H1 (cell line): ENCODE measurements around the gene NRSN2. TPM values are rescaled to one million over a fixed set of nuclear protein-coding genes. Genes with fewer than 3 reads are reported as not detected.

Source experiments
- KDM5A ChIP-seq: fragments of 200-600 bp; IDR thresholded peaks from 2 replicates; pipeline ENCODE4 v1.7.1; 2012; ENCODE audit warnings: mild to moderate bottlenecking, low read length, inconsistent platforms, mixed read lengths
- RNF2 ChIP-seq: fragments of 200-900, 300-1000 bp; sonication (generic); IDR thresholded peaks from 2 replicates; pipeline ENCODE4 v1.7.1; 2016; ENCODE audit warnings: borderline replicate concordance, low read depth, mild to moderate bottlenecking, antibody characterized with exemption, low read length; ENCODE audit not compliant: poor library complexity, severe bottlenecking; ENCODE audit errors: missing control alignments
- TEAD4 ChIP-seq: IDR thresholded peaks from 2 replicates; pipeline ENCODE4 v1.6.1; 2012; ENCODE audit warnings: low read depth, low read length, inconsistent platforms, mixed read lengths
- polyA plus RNA-seq, 7 experiments: library from polyadenylated mRNA; depleted of rRNA in 3 of 7; stranded (reverse) in 5 of 7; unstranded in 2 of 7; fragments of >200 nt in 5 of 7; fragments of 200-250 nt in 2 of 7; gene quantifications; 1 replicate in 5 of 7; 2 replicates in 1 of 7; 4 replicates in 1 of 7; pipeline versions ENCODE4 v1.2.1 to v1.2.3, GENCODE V29; 2011 to 2013; ENCODE audit warnings: missing spikeins in 2 of 7, mixed read lengths in 2 of 7
- total RNA-seq: library from RNA; stranded (reverse); fragmentation: NEBNext Ultra II Directional; extraction: Animal tissue kit (Norgen Biotek cat#: 25700); gene quantifications from 2 replicates; pipeline ENCODE4 v1.2.1, GENCODE V29; 2021
- TF ChIP-seq, protein P1 (sequence below): IDR thresholded peaks from 2 replicates; pipeline ENCODE4 v1.6.1; 2012; ENCODE audit warnings: inconsistent platforms

NRSN2 gene
- total and polyA plus RNA-seq, 2 of the 8 experiments (the other 6 are each of a cell fraction or from before 2014, with no cell fraction given), result 19.4 to 33.3 TPM

DNA sequence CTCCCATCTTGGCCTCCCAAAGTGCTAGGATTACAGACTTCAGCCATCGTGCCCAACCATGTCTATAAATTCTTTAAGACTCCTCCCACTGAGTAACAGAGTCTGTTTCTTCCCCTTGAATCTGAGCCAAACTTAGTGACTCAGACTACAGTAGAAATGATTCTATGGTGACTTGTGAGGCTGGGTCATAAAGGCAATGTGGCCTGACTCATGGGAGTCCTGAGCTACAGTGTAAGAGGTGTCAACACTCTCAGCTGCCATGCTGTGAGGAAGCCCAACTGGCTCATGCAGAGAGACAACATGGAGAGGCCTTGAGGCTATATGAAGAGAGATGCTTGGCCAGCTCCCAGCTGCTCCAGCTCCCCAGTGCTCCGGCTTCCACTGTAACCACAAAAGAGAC lies 5.2 kb upstream of the NRSN2 start (continued):
- TF ChIP-seq, protein P1, sequence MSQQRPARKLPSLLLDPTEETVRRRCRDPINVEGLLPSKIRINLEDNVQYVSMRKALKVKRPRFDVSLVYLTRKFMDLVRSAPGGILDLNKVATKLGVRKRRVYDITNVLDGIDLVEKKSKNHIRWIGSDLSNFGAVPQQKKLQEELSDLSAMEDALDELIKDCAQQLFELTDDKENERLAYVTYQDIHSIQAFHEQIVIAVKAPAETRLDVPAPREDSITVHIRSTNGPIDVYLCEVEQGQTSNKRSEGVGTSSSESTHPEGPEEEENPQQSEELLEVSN, result no peak
- TF ChIP-seq TEAD4, result no peak
- TF ChIP-seq KDM5A, result no peak
- no peak for TF ChIP-seq RNF2
- TF ChIP-seq, all 59 proteins: peak for 0
